OCI-LY7 (cell line): Measurements from ENCODE around the gene DNMT3A. TPM values are rescaled to one million over a fixed set of nuclear protein-coding genes. Genes with fewer than 3 reads are reported as not detected.

Experiments
- BruUV-seq: library from RNA; stranded (reverse); fragments of 400-500 nt; replicated peaks from 2 replicates; lab custom pipeline; 2021; lab: Mats Ljungman, UMichigan
- CTCF ChIA-PET: fragments of 300-600 bp; sonication (Branson Sonifier 250); formaldehyde crosslinking; loops from one replicate; lab custom pipeline; 2022; ENCODE audit warnings: antibody characterized with exemption; ENCODE audit not compliant: unreplicated experiment; lab: Charles Lee
- POLR2A ChIA-PET: fragments of 300-600 bp; sonication (Branson Sonifier 250); formaldehyde crosslinking; loops from one replicate; lab custom pipeline; 2022; ENCODE audit warnings: antibody characterized with exemption; lab: Charles Lee
- DNase-seq: peaks from one replicate; pipeline ENCODE4 v3.0.0-alpha.2; 2015; ENCODE audit warnings: low spot score
- H2AFZ ChIP-seq: fragments of 200-600 bp; sonication (generic), shearing (Covaris generic); 2 replicates; pipeline ENCODE4 v1.6.1; 2014; ENCODE audit warnings: mild to moderate bottlenecking, antibody characterized with exemption, low read length, moderate library complexity
- H3K27ac ChIP-seq: fragments of 200-600 bp; sonication (generic); 2 replicates; pipeline ENCODE4 v1.5.1; 2014; ENCODE audit warnings: mixed run types, low read depth, mild to moderate bottlenecking, moderate library complexity, low read length, inconsistent platforms; ENCODE audit not compliant: poor library complexity, severe bottlenecking
- H3K36me3 ChIP-seq: fragments of 200-600 bp; sonication (generic); 2 replicates; pipeline ENCODE4 v1.6.1; 2014; ENCODE audit warnings: mild to moderate bottlenecking, antibody characterized with exemption, low read length, moderate library complexity, mixed read lengths; ENCODE audit not compliant: insufficient read depth
- H3K4me1 ChIP-seq: fragments of 200-600 bp; sonication (generic); 2 replicates; pipeline ENCODE4 v1.5.1; 2014; ENCODE audit warnings: mild to moderate bottlenecking, low read length; ENCODE audit not compliant: insufficient read depth, poor library complexity, severe bottlenecking
- H3K4me2 ChIP-seq: fragments of 200-600 bp; sonication (generic); 2 replicates; pipeline ENCODE4 v1.6.1; 2014; ENCODE audit warnings: mild to moderate bottlenecking, low read length
- H3K4me3 ChIP-seq: fragments of 200-600 bp; sonication (generic); 2 replicates; pipeline ENCODE4 v1.5.1; 2014; ENCODE audit warnings: mild to moderate bottlenecking, low read depth, low read length; ENCODE audit not compliant: poor library complexity, severe bottlenecking
- H3K79me2 ChIP-seq: fragments of 200-600 bp; sonication (generic); 2 replicates; pipeline ENCODE4 v1.6.1; 2016; ENCODE audit warnings: low read depth, mild to moderate bottlenecking, low read length, moderate library complexity, mixed read lengths; ENCODE audit not compliant: insufficient read depth
- H3K9me2 ChIP-seq: fragments of 200-600 bp; sonication (generic); 2 replicates; pipeline ENCODE4 v1.6.1; 2016; ENCODE audit warnings: mild to moderate bottlenecking, low read length, mixed read lengths; ENCODE audit not compliant: insufficient read depth
- H3K9me3 ChIP-seq: fragments of 200-600 bp; sonication (generic); 2 replicates; pipeline ENCODE4 v1.6.1; 2014; ENCODE audit warnings: mild to moderate bottlenecking, mixed run types, low read length, mixed read lengths
- H4K20me1 ChIP-seq: fragments of 200-600 bp; sonication (generic); 2 replicates; pipeline ENCODE4 v1.6.1; 2014; ENCODE audit warnings: mild to moderate bottlenecking, antibody characterized with exemption, low read length, moderate library complexity, mixed read lengths; ENCODE audit not compliant: insufficient read depth
- EZH2phosphoT487 ChIP-seq: fragments of 200-600 bp; sonication (generic); IDR thresholded peaks from 2 replicates; pipeline ENCODE4 v1.6.1; 2018; ENCODE audit warnings: low read depth, borderline replicate concordance, mild to moderate bottlenecking, mixed run types, antibody characterized with exemption, low read length, moderate library complexity, mixed read lengths
- intact Hi-C: fragments of 100-400 bp; cut with micrococcal nuclease; formaldehyde crosslinking; loops from one replicate; pipeline ENCODE4 v1.10.0; 2022; ENCODE audit not compliant: unreplicated experiment
- total RNA-seq, 2 experiments: library from RNA; depleted of rRNA in 1 of 2; stranded (reverse); fragments of >200 nt in 1 of 2; shearing (Covaris generic) in 1 of 2; gene quantifications; 2 replicates each; pipeline ENCODE4 v1.2.3, GENCODE V29; 2014 to 2022
- TF ChIP-seq, protein P1 (sequence below): fragments of 200-600 bp; sonication (generic); conservative IDR thresholded peaks from 2 replicates; pipeline ENCODE4 v1.5.1; 2014; ENCODE audit warnings: mild to moderate bottlenecking, antibody characterized with exemption, low read length, moderate library complexity, mixed read lengths

Gene DNMT3A
- total RNA-seq, 2 experiments from 2014 or later = 2.8 to 7.3 TPM

DNA sequence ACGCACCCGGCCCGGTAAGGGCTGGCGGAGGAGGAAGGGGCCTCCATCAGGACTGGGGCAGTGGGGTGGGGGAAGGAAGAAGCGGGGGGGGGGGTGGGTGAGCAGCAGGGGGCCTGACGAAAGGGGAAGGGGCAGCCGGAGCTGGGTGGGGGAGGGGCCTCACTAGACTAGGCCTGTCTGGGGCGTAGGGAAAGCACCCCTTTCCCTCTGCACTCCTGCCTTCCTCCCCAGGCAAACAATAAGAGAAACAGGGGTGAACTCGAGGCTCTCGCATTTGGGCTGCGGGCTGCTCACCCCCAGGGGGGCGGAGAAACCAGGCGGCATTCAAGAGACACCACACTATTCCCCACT lies 90.7 kb downstream of the DNMT3A start:
- Histone ChIP-seq H3K4me1 (no peaks in the 10 kb centered on the region), H2AFZ (no peak overlapping the region), H3K27ac (no peak overlapping the region), H3K79me2 (no peaks in the 10 kb centered on the region), H3K9me3 (no peaks in the 10 kb centered on the region), H3K4me2 (no peak overlapping the region), H3K4me3 (no peak overlapping the region), H3K36me3 (no peaks in the 10 kb centered on the region), H3K9me2 (no peaks in the 10 kb centered on the region), H4K20me1 (no peaks in the 10 kb centered on the region)
- POLR2A ChIA-PET = no interaction called here
- BruUV-seq = no TSS peak
- DNase-seq = no peak
- intact Hi-C loops = no loop called here
- CTCF ChIA-PET = no interaction called here
- TF ChIP-seq, protein P1, sequence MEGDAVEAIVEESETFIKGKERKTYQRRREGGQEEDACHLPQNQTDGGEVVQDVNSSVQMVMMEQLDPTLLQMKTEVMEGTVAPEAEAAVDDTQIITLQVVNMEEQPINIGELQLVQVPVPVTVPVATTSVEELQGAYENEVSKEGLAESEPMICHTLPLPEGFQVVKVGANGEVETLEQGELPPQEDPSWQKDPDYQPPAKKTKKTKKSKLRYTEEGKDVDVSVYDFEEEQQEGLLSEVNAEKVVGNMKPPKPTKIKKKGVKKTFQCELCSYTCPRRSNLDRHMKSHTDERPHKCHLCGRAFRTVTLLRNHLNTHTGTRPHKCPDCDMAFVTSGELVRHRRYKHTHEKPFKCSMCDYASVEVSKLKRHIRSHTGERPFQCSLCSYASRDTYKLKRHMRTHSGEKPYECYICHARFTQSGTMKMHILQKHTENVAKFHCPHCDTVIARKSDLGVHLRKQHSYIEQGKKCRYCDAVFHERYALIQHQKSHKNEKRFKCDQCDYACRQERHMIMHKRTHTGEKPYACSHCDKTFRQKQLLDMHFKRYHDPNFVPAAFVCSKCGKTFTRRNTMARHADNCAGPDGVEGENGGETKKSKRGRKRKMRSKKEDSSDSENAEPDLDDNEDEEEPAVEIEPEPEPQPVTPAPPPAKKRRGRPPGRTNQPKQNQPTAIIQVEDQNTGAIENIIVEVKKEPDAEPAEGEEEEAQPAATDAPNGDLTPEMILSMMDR = no peak
- no peak for TF ChIP-seq EZH2phosphoT487

DNA sequence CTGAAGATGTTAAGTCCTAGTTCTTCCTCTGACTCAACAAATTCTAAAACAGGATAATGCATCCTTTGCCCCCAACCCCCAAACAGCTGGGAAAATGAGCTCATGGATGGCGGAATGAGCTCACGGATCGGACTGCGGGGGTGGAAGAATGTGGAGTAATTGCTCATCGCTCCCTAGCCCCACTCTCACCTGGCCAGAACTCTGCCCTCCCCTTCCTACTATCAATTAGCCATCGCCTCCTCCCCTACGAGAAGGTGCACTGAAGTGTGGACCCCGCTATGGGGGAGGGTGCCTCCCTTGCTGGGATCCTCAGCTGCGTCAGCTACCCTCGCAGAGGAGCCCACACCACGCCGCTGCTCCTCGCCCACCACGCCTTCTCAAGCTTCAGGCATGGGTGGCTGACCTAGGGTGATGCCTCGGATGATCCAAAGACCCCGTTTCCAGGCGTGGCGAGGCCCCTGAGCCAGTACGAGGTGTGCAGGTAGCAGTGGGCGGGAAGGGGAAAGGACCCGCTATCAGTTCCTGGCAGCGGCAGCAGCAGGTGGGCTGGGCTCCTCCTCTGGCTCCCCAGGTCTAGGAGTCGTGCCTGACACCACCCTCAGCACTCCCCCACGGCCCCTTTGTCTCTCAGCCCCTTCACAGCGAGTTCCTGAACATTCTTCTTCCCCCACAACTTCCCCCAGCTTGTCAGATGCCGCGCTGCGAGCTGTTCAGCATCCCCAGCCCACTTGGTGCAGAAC lies 91.2 kb downstream of the DNMT3A start:
- Histone ChIP-seq H3K36me3 (no peaks in the 10 kb centered on the region), H3K27ac (no peak overlapping the region), H3K4me2 (no peak overlapping the region), H3K9me3 (no peaks in the 10 kb centered on the region), H2AFZ (no peak overlapping the region), H3K4me1 (no peaks in the 10 kb centered on the region), H3K4me3 (no peak overlapping the region), H3K9me2 (no peaks in the 10 kb centered on the region), H3K79me2 (no peaks in the 10 kb centered on the region), H4K20me1 (no peaks in the 10 kb centered on the region)
- CTCF ChIA-PET = no interaction called here
- no peak for DNase-seq
- POLR2A ChIA-PET = interaction anchor here (0.5 to 1.1 kb wide), 2 partner anchors 26 to 1112 kb away, joined by 3 to 4 read pairs; no protein-coding TSS in a partner anchor
- intact Hi-C loops = no loop called here
- TF ChIP-seq EZH2phosphoT487 = no peak
- TF ChIP-seq, protein P1 = no peak
- no TSS peak for BruUV-seq

DNA sequence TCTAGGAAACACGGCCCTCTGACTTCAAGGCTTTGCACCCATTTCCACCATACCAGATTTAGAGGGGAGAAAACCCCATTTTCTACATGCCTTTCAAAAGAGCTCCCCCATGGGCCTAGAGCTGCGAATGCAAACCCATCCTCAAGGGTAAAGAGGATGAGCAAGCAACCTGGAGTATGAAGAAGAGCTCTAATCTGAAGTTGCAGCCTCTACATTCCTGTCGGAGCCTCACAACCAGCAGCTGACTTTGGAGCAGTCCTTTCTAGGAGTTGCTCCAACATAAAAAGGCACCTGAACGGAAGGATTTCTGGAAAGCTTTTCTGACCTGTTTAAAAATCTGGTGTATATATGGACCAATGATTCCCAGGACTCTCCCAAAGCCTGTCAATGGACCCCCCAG lies 91.9 kb downstream of the DNMT3A start:
- H3K9me2 ChIP-seq = no peaks in the 10 kb centered on the region
- H3K4me2 ChIP-seq = no peak overlapping the region
- H2AFZ ChIP-seq = no peak overlapping the region
- H3K27ac ChIP-seq = no peak overlapping the region
- H3K79me2 ChIP-seq = no peaks in the 10 kb centered on the region
- no peaks in the 10 kb centered on the region for H4K20me1 ChIP-seq
- H3K4me1 ChIP-seq = no peaks in the 10 kb centered on the region
- DNase-seq = no peak
- H3K36me3 ChIP-seq = no peaks in the 10 kb centered on the region
- intact Hi-C loops = no loop called here
- H3K4me3 ChIP-seq = no peak overlapping the region
- POLR2A ChIA-PET = interaction anchor here (1.1 kb wide), 1 partner anchor 25 kb away, joined by 3 read pairs; no protein-coding TSS in a partner anchor
- TF ChIP-seq EZH2phosphoT487 = no peak
- TF ChIP-seq, protein P1 = no peak
- CTCF ChIA-PET = no interaction called here
- H3K9me3 ChIP-seq = no peaks in the 10 kb centered on the region
- BruUV-seq = no TSS peak
